Measurements from ENCODE around the gene CFHR2.
"Not testable (repeated sequence)": the region's sequence is repeated elsewhere in the genome, so short reads cannot be mapped to it uniquely, and the experiment has no call there.

Gene CFHR2

DNA sequence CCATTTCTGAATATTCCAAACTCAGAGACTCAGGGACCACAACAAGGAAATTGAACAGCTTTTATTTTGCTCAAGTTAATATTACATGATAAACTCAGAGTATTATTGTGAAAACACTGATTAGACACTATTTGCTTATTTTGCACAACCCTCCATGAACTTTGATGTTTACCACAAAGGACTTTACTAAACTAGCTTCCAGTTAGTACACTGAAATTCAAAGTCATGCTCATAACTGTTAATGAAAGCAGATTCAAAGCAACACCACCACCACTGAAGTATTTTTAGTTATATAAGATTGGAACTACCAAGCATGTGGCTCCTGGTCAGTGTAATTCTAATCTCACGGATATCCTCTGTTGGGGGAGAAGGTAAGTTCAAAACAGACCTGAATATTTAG is at the start of gene CFHR2:
Gene CFHR2 (plus strand): TSS at position 171 of the 400 bp plus-strand sequence. CDS start 143 bp downstream, at position 314.
- not testable (repeated sequence) for DNase-seq (ENCODE audit: low read depth in 2 of 2)

GRCh38 chr1:196896355-196896754 is 47.2 kb upstream of the CFHR2 start:
- DNase-seq (ENCODE audit: low read depth in 2 of 2): no peak

DNA sequence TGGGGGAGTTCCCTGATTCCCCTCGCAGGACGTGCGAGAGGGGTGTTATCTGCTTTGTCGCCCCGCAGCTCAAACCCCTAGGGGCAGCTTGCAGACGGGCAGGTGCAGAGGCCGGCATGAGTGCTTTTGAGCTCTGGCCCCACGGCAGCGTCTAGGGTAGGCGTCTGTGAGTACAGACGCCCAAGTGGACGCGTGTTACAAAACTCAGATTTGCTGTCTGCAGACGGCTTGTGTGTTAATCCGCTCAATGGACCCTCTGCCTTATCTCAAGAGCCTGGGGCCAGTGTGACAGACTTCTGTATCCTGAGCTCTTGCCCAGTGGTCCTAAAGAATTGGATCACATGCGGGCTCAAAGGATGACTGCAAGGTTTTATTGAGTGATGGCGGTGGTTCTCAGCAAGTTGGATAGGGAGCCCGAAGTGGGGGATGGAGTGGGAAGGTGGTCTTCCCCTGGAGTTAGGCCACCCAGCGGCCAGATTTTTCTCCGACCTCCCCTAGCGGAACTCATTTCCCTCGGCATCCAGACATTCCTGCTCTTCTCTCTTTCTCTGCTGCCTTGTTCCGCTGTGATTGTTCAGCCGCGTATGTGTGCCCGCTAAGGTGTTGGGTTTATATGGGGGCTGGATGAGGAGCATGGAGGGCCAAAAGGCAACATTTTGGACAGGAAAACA is 46.2 kb upstream of the CFHR2 start:
- no peak for DNase-seq (ENCODE audit: low read depth in 2 of 2)

DNA sequence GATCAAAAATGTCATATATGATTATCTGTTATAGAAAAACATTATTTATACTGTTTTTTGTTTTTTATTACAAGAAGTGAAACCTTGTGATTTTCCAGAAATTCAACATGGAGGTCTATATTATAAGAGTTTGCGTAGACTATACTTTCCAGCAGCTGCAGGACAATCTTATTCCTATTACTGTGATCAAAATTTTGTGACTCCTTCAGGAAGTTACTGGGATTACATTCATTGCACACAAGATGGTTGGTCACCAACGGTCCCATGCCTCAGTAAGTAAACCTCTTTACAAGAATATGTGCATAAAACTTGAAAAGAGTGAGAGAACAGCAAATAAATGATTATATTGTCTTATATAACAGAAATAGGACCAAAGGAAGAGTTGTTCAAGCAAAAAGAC is 41.2 kb upstream of the CFHR2 start:
- no peak for DNase-seq (ENCODE audit: low read depth in 2 of 2)

- no peak for DNase-seq (ENCODE audit: low read depth in 2 of 2)
Measured at GRCh38 chr1:196910215-196910614, 33.3 kb upstream of the CFHR2 start.

DNA sequence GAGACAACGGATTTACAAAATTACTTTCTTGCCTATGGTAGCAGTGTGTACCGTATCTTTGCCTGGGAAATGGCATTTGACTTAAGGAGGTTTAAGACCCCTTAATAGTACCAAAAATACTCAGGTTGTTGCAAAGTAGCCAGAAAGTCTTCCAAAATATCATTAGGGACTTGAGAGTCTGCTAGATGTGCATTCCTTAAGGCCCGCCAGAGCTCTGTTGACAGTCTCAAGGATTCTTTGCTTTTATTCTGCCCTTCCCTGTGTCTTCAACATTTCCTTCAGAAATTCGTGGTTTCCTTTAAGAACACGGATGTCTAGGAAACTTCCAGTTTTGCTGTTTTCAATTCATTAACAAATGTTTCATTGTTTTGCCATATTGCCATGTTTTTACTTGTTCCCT is 31.3 kb upstream of the CFHR2 start:
- DNase-seq (ENCODE audit: low read depth in 2 of 2): not testable (repeated sequence)

DNA sequence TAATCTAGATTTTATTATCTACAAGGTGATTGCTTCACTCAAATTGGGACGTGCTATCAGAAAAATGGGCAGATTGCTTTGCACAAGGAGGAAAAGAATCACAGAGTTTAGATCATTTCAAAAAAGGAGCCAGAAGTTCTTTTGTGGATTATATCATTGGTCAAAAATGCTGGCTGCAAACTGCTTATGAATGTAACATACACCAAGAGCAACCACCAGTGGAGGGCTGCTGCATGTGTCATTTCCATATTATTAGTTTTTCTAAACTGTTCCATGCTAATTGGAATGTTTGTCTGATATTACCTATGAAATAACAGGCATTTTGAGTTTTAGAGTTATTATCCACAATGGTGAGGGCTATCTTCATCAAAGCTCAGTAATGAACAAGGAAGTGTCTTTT is 16.7 kb upstream of the CFHR2 start:
- not testable (repeated sequence) for DNase-seq (ENCODE audit: low read depth in 2 of 2)

DNA sequence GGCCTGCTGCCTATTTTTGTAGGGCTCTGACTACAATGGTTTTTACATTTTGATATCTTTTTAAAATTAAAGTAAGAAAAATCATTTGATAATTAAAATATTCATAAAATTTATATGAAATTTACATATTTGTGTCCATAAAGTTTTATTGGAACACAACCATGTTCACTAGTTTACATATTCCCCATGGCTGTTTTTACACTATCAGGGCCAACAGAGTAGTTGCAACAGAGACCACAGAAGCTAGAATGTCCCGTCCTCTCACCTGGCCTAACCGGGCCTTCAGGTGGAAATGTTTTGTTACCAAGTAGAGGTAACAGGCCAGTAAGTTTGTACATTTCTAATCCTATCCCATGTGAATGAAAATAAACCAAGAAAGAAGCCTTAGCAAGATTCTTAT is 10.7 kb upstream of the CFHR2 start:
- DNase-seq (ENCODE audit: low read depth in 2 of 2): not testable (repeated sequence)

GRCh38 chr1:196933531-196934189 is 9.9 kb upstream of the CFHR2 start:
- DNase-seq (ENCODE audit: low read depth in 2 of 2): no peak

GRCh38 chr1:196941474-196941873 is 2.1 kb upstream of the CFHR2 start:
- not testable (repeated sequence) for DNase-seq (ENCODE audit: low read depth in 2 of 2)

DNA sequence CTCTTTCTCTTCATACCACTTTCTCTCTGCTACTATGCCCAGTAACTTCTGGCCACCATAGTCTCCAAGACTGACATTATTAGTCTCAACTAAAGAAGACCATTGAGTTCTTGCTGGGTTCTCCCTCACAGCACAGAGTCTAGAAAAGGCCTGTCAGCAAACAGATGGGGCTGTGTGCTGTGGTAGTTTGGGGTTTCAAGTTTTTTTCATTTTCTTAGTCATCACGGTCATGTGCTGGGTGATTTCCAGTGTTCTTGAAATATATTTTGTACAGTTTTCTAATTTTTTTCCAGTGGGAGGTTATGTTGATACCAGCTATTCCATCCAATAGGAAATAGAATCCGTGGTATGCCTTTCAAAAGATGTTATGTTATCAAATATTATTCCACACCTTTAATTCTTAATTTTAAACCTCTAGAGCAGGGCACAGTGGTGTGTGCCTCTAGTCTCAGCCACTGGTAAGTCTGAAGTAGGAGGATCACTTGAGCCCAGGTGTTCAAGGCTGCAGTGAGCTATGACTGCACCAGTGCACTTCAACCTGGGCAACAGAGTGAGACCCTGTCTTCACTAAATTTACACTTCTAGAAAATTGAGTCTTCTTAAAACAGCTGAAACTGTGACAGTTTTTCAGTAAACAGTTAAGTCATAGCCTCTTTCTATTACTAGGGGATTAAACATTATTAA is 8.3 kb downstream of the CFHR2 start:
- DNase-seq (ENCODE audit: low read depth in 2 of 2): no peak

DNA sequence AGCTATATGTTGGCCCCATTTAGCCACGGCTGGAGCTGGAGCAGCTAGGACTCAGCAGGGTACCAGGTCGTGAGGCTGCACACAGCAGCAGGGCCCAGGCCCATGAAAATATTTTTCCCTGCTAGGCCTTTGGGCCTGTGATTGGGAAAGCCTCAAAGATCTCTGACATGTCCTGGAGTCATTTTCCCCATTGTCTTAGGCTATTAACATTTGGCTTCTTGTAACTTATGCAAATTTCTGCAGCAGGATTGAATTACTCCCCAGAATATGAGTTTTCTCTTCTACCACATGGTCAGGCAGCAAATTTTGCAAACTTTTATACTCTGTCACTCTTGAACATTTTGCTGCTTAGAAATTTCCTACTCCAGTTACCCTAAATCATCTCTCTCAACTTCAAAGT is 11.2 kb downstream of the CFHR2 start:
- DNase-seq (ENCODE audit: low read depth in 2 of 2): no peak

GRCh38 chr1:196955926-196956325 is 12.4 kb downstream of the CFHR2 start:
- no peak for DNase-seq (ENCODE audit: low read depth in 2 of 2)

- no peak for DNase-seq (ENCODE audit: low read depth in 2 of 2)
Measured at GRCh38 chr1:196960854-196961253, 17.3 kb downstream of the CFHR2 start.

DNA sequence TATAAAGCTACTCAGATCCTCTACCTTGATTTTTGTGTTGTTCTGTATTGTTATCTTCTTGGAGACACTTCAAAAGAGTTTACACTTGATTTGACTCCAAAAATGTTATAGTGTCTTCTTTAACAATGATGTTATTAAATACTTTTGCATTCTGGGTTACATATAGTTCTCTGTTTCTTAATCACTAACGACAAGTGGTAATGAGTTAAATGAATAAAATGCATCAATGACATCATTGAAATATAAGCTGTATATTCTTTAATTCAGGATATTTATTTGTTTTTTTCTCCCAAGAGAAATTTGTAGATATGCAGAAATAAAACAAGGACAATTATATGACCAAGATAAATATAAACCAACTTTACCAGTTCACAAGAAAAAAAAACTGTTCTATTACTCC is 26.6 kb downstream of the CFHR2 start:
- no peak for DNase-seq (ENCODE audit: low read depth in 2 of 2)

DNA sequence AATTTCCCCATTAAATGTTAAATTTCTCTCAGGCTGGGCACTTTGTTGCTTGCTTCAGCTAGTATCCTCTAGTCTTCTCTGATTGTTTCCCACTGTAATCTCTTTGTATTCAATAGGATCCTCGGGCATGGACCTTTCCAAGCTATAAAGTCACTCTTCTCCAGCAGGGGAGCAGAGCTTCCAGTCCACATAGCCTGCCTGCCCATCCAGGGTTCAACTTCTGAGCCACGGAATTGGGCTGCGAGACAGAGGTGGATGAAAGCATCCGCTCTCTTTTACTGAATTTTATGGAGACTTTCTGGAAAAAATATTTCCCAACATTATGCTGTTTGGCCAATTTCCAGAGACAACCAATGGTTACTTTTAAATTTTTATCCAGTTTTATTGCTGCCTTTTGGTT is 32.7 kb downstream of the CFHR2 start:
- no peak for DNase-seq (ENCODE audit: low read depth in 2 of 2)

GRCh38 chr1:196977278-196977677 is 33.7 kb downstream of the CFHR2 start, which contains the start of gene CFHR5:
CFHR5 (plus strand) TSS chr1:196977556; CDS start chr1:196977665, 109 bp downstream.
- DNase-seq (ENCODE audit: low read depth in 2 of 2): no peak

DNA sequence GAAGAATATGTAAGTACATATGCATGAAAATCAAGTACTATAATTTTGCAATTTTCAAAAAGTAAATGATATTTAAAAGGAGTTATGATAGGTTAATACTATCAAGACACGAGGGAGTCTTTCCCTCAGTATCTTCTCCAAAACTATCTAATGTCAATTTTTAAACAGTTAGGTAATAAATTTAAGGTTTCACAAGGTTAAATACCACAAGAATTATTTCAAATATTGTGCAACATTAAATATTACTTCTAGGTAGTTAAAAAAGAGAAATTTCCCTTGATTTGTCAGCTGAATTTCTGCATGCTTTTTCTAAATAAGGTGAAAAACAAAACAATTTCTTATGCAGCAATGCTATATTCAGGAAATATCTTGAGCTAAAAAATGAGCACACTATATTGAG is 37.3 kb downstream of the CFHR2 start:
- no peak for DNase-seq (ENCODE audit: low read depth in 2 of 2)

GRCh38 chr1:196982247-196982646 is 38.7 kb downstream of the CFHR2 start:
- DNase-seq (ENCODE audit: low read depth in 2 of 2): not testable (repeated sequence)

DNA sequence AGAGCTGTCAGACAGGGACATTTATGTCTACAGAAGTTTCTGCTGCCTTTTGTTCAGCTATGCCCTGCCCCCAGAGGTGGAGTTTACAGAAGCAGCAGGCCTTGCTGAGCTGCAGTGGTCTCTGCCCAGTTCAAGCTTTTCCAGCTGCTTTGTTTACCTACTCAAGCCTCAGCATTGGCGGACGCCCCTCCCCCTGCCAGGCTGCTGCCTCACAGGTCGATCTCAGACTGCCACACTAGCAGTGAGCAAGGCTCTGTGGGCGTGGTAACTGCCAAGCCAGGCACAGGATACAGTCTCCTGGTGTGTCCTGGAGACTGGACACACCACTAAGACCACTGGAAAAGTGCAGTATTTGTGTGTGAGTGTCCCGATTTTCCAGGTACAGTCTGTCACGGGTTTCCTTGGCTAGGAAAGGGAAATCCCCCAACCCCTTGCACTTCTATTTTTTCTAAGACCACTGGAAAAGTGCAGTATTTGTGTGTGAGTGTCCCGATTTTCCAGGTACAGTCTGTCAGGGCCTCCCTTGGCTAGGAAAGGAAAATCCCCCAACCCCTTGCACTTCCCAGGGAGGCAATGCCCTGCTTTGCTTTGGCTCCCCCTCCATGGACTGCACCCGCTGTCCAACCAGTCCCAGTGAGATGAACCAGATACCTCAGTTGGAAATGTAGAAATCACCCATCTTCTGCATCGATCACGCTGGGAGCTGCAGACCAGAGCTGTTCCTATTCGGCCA is 48.5 kb downstream of the CFHR2 start:
- DNase-seq (ENCODE audit: low read depth in 2 of 2): not testable (repeated sequence)

GRCh38 chr1:196993916-196994315 is 50.4 kb downstream of the CFHR2 start:
- DNase-seq (ENCODE audit: low read depth in 2 of 2): no peak

DNA sequence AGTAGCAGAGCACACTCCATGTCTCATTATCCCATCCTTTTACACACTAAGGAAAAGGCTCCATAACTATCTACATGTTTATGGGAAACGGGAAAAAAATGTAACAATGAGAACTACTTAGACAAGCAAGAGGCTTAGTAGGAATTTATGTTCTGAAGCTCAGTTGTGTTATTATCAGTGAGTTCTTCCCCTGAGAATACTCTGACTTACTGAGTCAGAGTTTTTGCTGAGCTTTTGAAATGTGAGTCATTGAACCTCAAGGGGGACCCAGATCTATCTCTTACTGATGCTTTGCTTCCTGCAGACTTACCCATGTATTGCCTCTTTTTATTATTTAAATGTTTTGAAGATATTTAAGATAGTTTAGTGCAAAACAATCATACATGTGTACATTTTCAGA is 53.9 kb downstream of the CFHR2 start:
- no peak for DNase-seq (ENCODE audit: low read depth in 2 of 2)
